GM21737 (cell line): ENCODE data around the gene SMAD7.

Experiments
- ATAC-seq: cut with Tn5 transposase; IDR thresholded peaks from one replicate; pipeline ENCODE4 v1.9.1; 2021; ENCODE audit warnings: mild to moderate bottlenecking, moderate library complexity; ENCODE audit not compliant: unreplicated experiment

The SMAD7 gene

GRCh38 chr18:48896875-48897511 lies 53.8 kb downstream of the SMAD7 start:
- no peak for ATAC-seq

- no peak for ATAC-seq
Measured at GRCh38 chr18:48896326-48896874, 54.4 kb downstream of the SMAD7 start.

- no peak for ATAC-seq
Measured at GRCh38 chr18:48894799-48895346, 55.9 kb downstream of the SMAD7 start.

GRCh38 chr18:48893608-48894600 lies 56.9 kb downstream of the SMAD7 start:
- no peak for ATAC-seq

GRCh38 chr18:48893061-48893607 lies 57.6 kb downstream of the SMAD7 start:
- no peak for ATAC-seq

GRCh38 chr18:48892146-48892855 lies 58.5 kb downstream of the SMAD7 start:
- no peak for ATAC-seq

- no peak for ATAC-seq
Measured at GRCh38 chr18:48891721-48892120, 59.0 kb downstream of the SMAD7 start.

GRCh38 chr18:48889981-48890762 lies 60.6 kb downstream of the SMAD7 start:
- ATAC-seq: no peak

GRCh38 chr18:48889115-48889941 lies 61.4 kb downstream of the SMAD7 start:
- no peak for ATAC-seq

GRCh38 chr18:48888773-48889080 lies 62.0 kb downstream of the SMAD7 start:
- ATAC-seq: no peak

- ATAC-seq: no peak
Measured at GRCh38 chr18:48887905-48888772, 62.6 kb downstream of the SMAD7 start.

- ATAC-seq: no peak
Measured at GRCh38 chr18:48887294-48887904, 63.4 kb downstream of the SMAD7 start.

GRCh38 chr18:48886520-48887293 lies 64.1 kb downstream of the SMAD7 start:
- ATAC-seq: no peak

- no peak for ATAC-seq
Measured at GRCh38 chr18:48885924-48886400, 64.8 kb downstream of the SMAD7 start.

GRCh38 chr18:48885266-48885923 lies 65.4 kb downstream of the SMAD7 start:
- no peak for ATAC-seq

- ATAC-seq: no peak
Measured at GRCh38 chr18:48884771-48885170, 66.0 kb downstream of the SMAD7 start.
